Activated T-cell treated with anti-CD3 and anti-CD28 coated beads, Interleukin-2, amount 50 U/mL, for 72 hours (primary cell): ENCODE measurements around the gene ARFGEF2. TPM values are rescaled to one million over a fixed set of nuclear protein-coding genes. Genes with fewer than 3 reads are reported as not detected.
A peak's percentile ranks its signal among the peaks of the same experiment; 100 is the strongest.

Source experiments
- ATAC-seq, 2 donors: fragments of 150-1000 bp; cut with Tn5 transposase; replicated peaks in 1 of 2; 2 replicates each; pipeline ENCODE4 v1.10.0; 2021; ENCODE audit warnings: moderate library complexity in 2 of 2, mild to moderate bottlenecking in 1 of 2
- DNase-seq, 2 donors: peaks; one replicate each; pipeline ENCODE4 v3.0.0; 2021 to 2022; ENCODE audit warnings: mixed read lengths in 1 of 2
- H3K27ac Mint-ChIP-seq: one replicate; pipeline ENCODE4 v1.8.0; 2022; ENCODE audit warnings: mild to moderate bottlenecking, moderate library complexity, mixed read lengths
- H3K27me3 Mint-ChIP-seq: one replicate; pipeline ENCODE4 v1.8.0; 2022; ENCODE audit warnings: low read depth, mixed read lengths
- H3K36me3 Mint-ChIP-seq, 2 donors: one replicate each; pipeline ENCODE4 v1.8.0; 2022; ENCODE audit warnings: mixed read lengths in 2 of 2, mild to moderate bottlenecking in 1 of 2; ENCODE audit not compliant: insufficient read depth in 2 of 2
- H3K4me1 Mint-ChIP-seq: one replicate; pipeline ENCODE4 v1.8.0; 2022; ENCODE audit warnings: low read depth, mixed read lengths
- H3K4me3 Mint-ChIP-seq, 2 donors: one replicate each; pipeline ENCODE4 v1.8.0; 2022; ENCODE audit warnings: mild to moderate bottlenecking in 2 of 2, mixed read lengths in 2 of 2, moderate library complexity in 2 of 2
- H3K9me3 Mint-ChIP-seq, 2 donors: one replicate each; pipeline ENCODE4 v1.8.0; 2022; ENCODE audit warnings: mixed read lengths in 2 of 2
- total RNA-seq, 2 donors: library from RNA; stranded (reverse); gene quantifications; one replicate each; pipeline ENCODE4 v1.2.3, GENCODE V29; 2022

ARFGEF2 gene
- total RNA-seq, 2 donors from 2014 or later, result 23.3 to 23.6 TPM

- Mint-ChIP-seq H3K9me3 (no peaks in the 10 kb centered on the region), H3K4me1 (peaks cover 20% of the 10 kb centered on the region), H3K4me3 (no peak overlapping the region), H3K27me3 (no peaks in the 10 kb centered on the region), H3K36me3 (no peaks in the 10 kb centered on the region), H3K27ac (no peak overlapping the region)
- DNase-seq (no peak), ATAC-seq (no peak)
These were observed 16.2 kb downstream of the ARFGEF2 start for GRCh38 chr20:48937674-48938073.

- no peaks in the 10 kb centered on the region for H3K9me3 Mint-ChIP-seq
- H3K4me3 Mint-ChIP-seq, result no peak overlapping the region
- H3K4me1 Mint-ChIP-seq, result peaks cover 15% of the 10 kb centered on the region
- ATAC-seq (no peak), DNase-seq (no peak)
- H3K27ac Mint-ChIP-seq, result no peak overlapping the region
- no peaks in the 10 kb centered on the region for H3K27me3 Mint-ChIP-seq
- H3K36me3 Mint-ChIP-seq, result no peaks in the 10 kb centered on the region
These were observed 17.2 kb downstream of the ARFGEF2 start for GRCh38 chr20:48938670-48939069.

GRCh38 chr20:48940170-48940569, 18.7 kb downstream of the ARFGEF2 start:
- Mint-ChIP-seq H3K36me3 (no peaks in the 10 kb centered on the region), H3K27me3 (no peaks in the 10 kb centered on the region), H3K4me3 (no peak overlapping the region), H3K27ac (no peak overlapping the region), H3K9me3 (no peaks in the 10 kb centered on the region), H3K4me1 (peaks cover 7% of the 10 kb centered on the region)
- ATAC-seq, result no peak
- DNase-seq, result no peak

- DNase-seq (no peak), ATAC-seq (no peak)
- Mint-ChIP-seq H3K27ac (no peak overlapping the region), H3K4me3 (no peak overlapping the region), H3K4me1 (peaks cover 7% of the 10 kb centered on the region), H3K36me3 (no peaks in the 10 kb centered on the region), H3K9me3 (no peaks in the 10 kb centered on the region), H3K27me3 (no peaks in the 10 kb centered on the region)
These were observed 20.0 kb downstream of the ARFGEF2 start for GRCh38 chr20:48941467-48941866.

GRCh38 chr20:48942730-48943129, 21.2 kb downstream of the ARFGEF2 start:
- no peaks in the 10 kb centered on the region for H3K4me1 Mint-ChIP-seq
- H3K36me3 Mint-ChIP-seq, result no peaks in the 10 kb centered on the region
- ATAC-seq (no peak), DNase-seq (no peak)
- H3K27ac Mint-ChIP-seq, result no peak overlapping the region
- no peaks in the 10 kb centered on the region for H3K27me3 Mint-ChIP-seq
- H3K4me3 Mint-ChIP-seq, result no peak overlapping the region
- H3K9me3 Mint-ChIP-seq, result no peaks in the 10 kb centered on the region

GRCh38 chr20:48944663-48945297, 23.3 kb downstream of the ARFGEF2 start:
- Mint-ChIP-seq H3K4me3 (no peak overlapping the region), H3K36me3 (peaks cover 0 to 2% of the 10 kb centered on the region in 2 donors), H3K9me3 (no peaks in the 10 kb centered on the region), H3K27me3 (no peaks in the 10 kb centered on the region), H3K4me1 (no peaks in the 10 kb centered on the region), H3K27ac (no peak overlapping the region)
- DNase-seq (no peak), ATAC-seq (no peak)

GRCh38 chr20:48945840-48946514, 24.5 kb downstream of the ARFGEF2 start:
- no peaks in the 10 kb centered on the region for H3K27me3 Mint-ChIP-seq
- no peaks in the 10 kb centered on the region for H3K4me1 Mint-ChIP-seq
- no peak overlapping the region for H3K27ac Mint-ChIP-seq
- no peak overlapping the region for H3K4me3 Mint-ChIP-seq
- peaks cover 0 to 2% of the 10 kb centered on the region in 2 donors for H3K36me3 Mint-ChIP-seq
- no peaks in the 10 kb centered on the region for H3K9me3 Mint-ChIP-seq
- ATAC-seq (no peak), DNase-seq (no peak)

- peaks cover 2 to 4% of the 10 kb centered on the region in 2 donors for H3K36me3 Mint-ChIP-seq
These were observed 27.1 kb downstream of the ARFGEF2 start for GRCh38 chr20:48948612-48949011.

GRCh38 chr20:48949304-48950170, 28.0 kb downstream of the ARFGEF2 start:
- H3K27ac Mint-ChIP-seq, result no peak overlapping the region
- DNase-seq (no peak), ATAC-seq (no peak)

More at GRCh38 chr20:48948612-48949011, 27.1 kb downstream of the ARFGEF2 start:
- DNase-seq (no peak), ATAC-seq (no peak)
- no peaks in the 10 kb centered on the region for H3K27me3 Mint-ChIP-seq
- no peaks in the 10 kb centered on the region for H3K4me1 Mint-ChIP-seq
- no peak overlapping the region for H3K4me3 Mint-ChIP-seq
- H3K9me3 Mint-ChIP-seq, result no peaks in the 10 kb centered on the region
- H3K27ac Mint-ChIP-seq, result no peak overlapping the region

GRCh38 chr20:48951041-48951440, 29.5 kb downstream of the ARFGEF2 start:
- H3K4me1 Mint-ChIP-seq, result no peaks in the 10 kb centered on the region
- peaks cover 2 to 6% of the 10 kb centered on the region in 2 donors for H3K36me3 Mint-ChIP-seq
- ATAC-seq (no peak), DNase-seq (no peak)
- no peak overlapping the region for H3K4me3 Mint-ChIP-seq
- peak overlapping the region; percentile 57 for H3K27ac Mint-ChIP-seq
- H3K27me3 Mint-ChIP-seq, result no peaks in the 10 kb centered on the region
- H3K9me3 Mint-ChIP-seq, result no peaks in the 10 kb centered on the region

More at GRCh38 chr20:48949304-48950170, 28.0 kb downstream of the ARFGEF2 start:
- no peaks in the 10 kb centered on the region for H3K9me3 Mint-ChIP-seq
- no peak overlapping the region for H3K4me3 Mint-ChIP-seq
- H3K36me3 Mint-ChIP-seq, result peaks cover 2 to 4% of the 10 kb centered on the region in 2 donors
- H3K4me1 Mint-ChIP-seq, result no peaks in the 10 kb centered on the region
- H3K27me3 Mint-ChIP-seq, result no peaks in the 10 kb centered on the region

GRCh38 chr20:48951646-48952045, 30.1 kb downstream of the ARFGEF2 start:
- ATAC-seq (no peak), DNase-seq (no peak)
- Mint-ChIP-seq H3K36me3 (peaks cover 2 to 9% of the 10 kb centered on the region in 2 donors), H3K9me3 (no peaks in the 10 kb centered on the region), H3K27ac (peak overlapping the region; percentile 57), H3K4me1 (no peaks in the 10 kb centered on the region), H3K4me3 (no peak overlapping the region), H3K27me3 (no peaks in the 10 kb centered on the region)

GRCh38 chr20:48952656-48953055, 31.1 kb downstream of the ARFGEF2 start:
- Mint-ChIP-seq H3K9me3 (no peaks in the 10 kb centered on the region), H3K4me3 (no peak overlapping the region), H3K4me1 (no peaks in the 10 kb centered on the region), H3K36me3 (peaks cover 2 to 10% of the 10 kb centered on the region in 2 donors), H3K27me3 (no peaks in the 10 kb centered on the region), H3K27ac (no peak overlapping the region)
- no peak for DNase-seq
- no peak for ATAC-seq

- Mint-ChIP-seq H3K4me1 (no peaks in the 10 kb centered on the region), H3K36me3 (peaks cover 2 to 11% of the 10 kb centered on the region in 2 donors), H3K27me3 (no peaks in the 10 kb centered on the region), H3K4me3 (no peak overlapping the region), H3K9me3 (no peaks in the 10 kb centered on the region), H3K27ac (no peak overlapping the region)
- ATAC-seq (no peak), DNase-seq (no peak)
These were observed 32.1 kb downstream of the ARFGEF2 start for GRCh38 chr20:48953653-48954052.
